Endothelial cell of umbilical vein (primary cell): ENCODE data around the gene IGSF3. TPM values are rescaled to one million over a fixed set of nuclear protein-coding genes. Genes with fewer than 3 reads are reported as not detected.

ENCODE experiments used
- BruUV-seq: library from RNA; stranded (reverse); fragments of 400-500 nt; replicated peaks from 2 replicates; lab custom pipeline; 2021; lab: Mats Ljungman, UMichigan
- CTCF ChIA-PET: fragments of 300-600, 350-600 bp; sonication (Branson Sonifier 250); formaldehyde crosslinking; loops from one replicate; lab custom pipeline; 2021; ENCODE audit warnings: antibody characterized with exemption, inconsistent platforms; lab: Charles Lee
- POLR2A ChIA-PET: fragments of 300-600, 350-600 bp; sonication (Branson Sonifier 250); formaldehyde crosslinking; loops from one replicate; lab custom pipeline; 2021; ENCODE audit warnings: antibody characterized with exemption, inconsistent platforms; lab: Charles Lee
- DNase-seq: peaks from one replicate; pipeline ENCODE4 v3.0.0-alpha.2; 2011; ENCODE audit warnings: low read depth, low spot score
- FAIRE-seq: peaks from 2 replicates; lab custom pipeline; 2011; peaks lifted over from hg19 to GRCh38; lab: Jason Lieb, UNC
- H2AFZ ChIP-seq: 2 replicates; pipeline ENCODE4 v1.6.0; 2012; ENCODE audit warnings: low read depth, low read length, control low read depth, inconsistent platforms
- H3K27ac ChIP-seq: 2 replicates; pipeline ENCODE4 v1.5.1; 2011; ENCODE audit warnings: low read depth, mild to moderate bottlenecking, control low read depth, low read length, moderate library complexity; ENCODE audit not compliant: insufficient read depth
- H3K27me3 ChIP-seq, 2 experiments: 2 replicates each; pipeline versions ENCODE4 v1.6.0 to v1.6.1; 2011; ENCODE audit warnings: low read length in 2 of 2, mixed read lengths in 1 of 2; ENCODE audit not compliant: control insufficient read depth in 2 of 2, insufficient read depth in 2 of 2
- H3K36me3 ChIP-seq, 2 experiments: 2 replicates in 1 of 2; 3 replicates in 1 of 2; pipeline ENCODE4 v1.5.1; 2011; ENCODE audit warnings: low read length in 2 of 2, mild to moderate bottlenecking in 1 of 2, moderate library complexity in 1 of 2; ENCODE audit not compliant: control insufficient read depth in 2 of 2, insufficient read depth in 2 of 2; ENCODE audit errors: extremely low read depth in 1 of 2
- H3K4me1 ChIP-seq: 3 replicates; pipeline ENCODE4 v1.5.1; 2011; ENCODE audit warnings: mild to moderate bottlenecking, low read length; ENCODE audit not compliant: control insufficient read depth, insufficient read depth; ENCODE audit errors: extremely low read depth
- H3K4me2 ChIP-seq: 2 replicates; pipeline ENCODE4 v1.6.1; 2011; ENCODE audit warnings: low read length, control low read depth, mixed read lengths; ENCODE audit not compliant: insufficient read depth
- H3K4me3 ChIP-seq, 3 experiments: fragments of 200-600 bp in 1 of 3; sonication (generic), shearing (Covaris generic) in 1 of 3; replicated peaks in 1 of 3; 2 replicates each; pipeline ENCODE4 v1.5.1; 2011 to 2016; ENCODE audit warnings: control low read depth in 3 of 3, low read length in 3 of 3, mild to moderate bottlenecking in 2 of 3, inconsistent platforms in 1 of 3, low read depth in 1 of 3, moderate library complexity in 1 of 3; ENCODE audit not compliant: insufficient read depth in 1 of 3
- H3K79me2 ChIP-seq: 2 replicates; pipeline ENCODE4 v1.6.0; 2012; ENCODE audit warnings: low read length, inconsistent platforms; ENCODE audit not compliant: control insufficient read depth, insufficient read depth
- H3K9ac ChIP-seq: replicated peaks from 2 replicates; pipeline ENCODE3; 2011; ENCODE audit warnings: low read length, control low read depth; ENCODE audit not compliant: insufficient read depth; ENCODE audit errors: extremely low read depth
- H3K9me1 ChIP-seq: replicated peaks from 3 replicates; pipeline ENCODE4 v1.6.0; 2011; ENCODE audit warnings: mild to moderate bottlenecking, low read length; ENCODE audit not compliant: control insufficient read depth, insufficient read depth; ENCODE audit errors: extremely low read depth
- H3K9me3 ChIP-seq: replicated peaks from 2 replicates; pipeline ENCODE4 v1.5.1; 2012; ENCODE audit warnings: low read length, inconsistent platforms; ENCODE audit not compliant: control insufficient read depth, insufficient read depth
- H4K20me1 ChIP-seq: replicated peaks from 2 replicates; pipeline ENCODE3; 2011; ENCODE audit warnings: mild to moderate bottlenecking, low read length; ENCODE audit not compliant: control insufficient read depth, insufficient read depth; ENCODE audit errors: extremely low read depth
- EZH2 ChIP-seq: IDR thresholded peaks from 2 replicates; pipeline ENCODE4 v1.6.1; 2012; ENCODE audit warnings: borderline replicate concordance, low read depth, mild to moderate bottlenecking, moderate library complexity, low read length, inconsistent platforms; ENCODE audit not compliant: severe bottlenecking
- POLR2AphosphoS5 ChIP-seq: IDR thresholded peaks from 2 replicates; pipeline ENCODE4 v1.6.1; 2012; ENCODE audit warnings: low read depth, mild to moderate bottlenecking, control low read depth, low read length, moderate library complexity; ENCODE audit not compliant: insufficient read depth
- dilution Hi-C: fragments of 300-500 bp; cut with MboI; formaldehyde crosslinking; loops from one replicate; pipeline ENCODE4 v1.15.0; 2019; ENCODE audit warnings: low sequenced_read_pairs; ENCODE audit not compliant: extremely low pct_ligation_motif_present
- intact Hi-C: fragments of 100-400 bp; cut with micrococcal nuclease; formaldehyde crosslinking; loops from one replicate; pipeline ENCODE4 v1.10.0; 2022
- polyA plus RNA-seq, 4 experiments: library from polyadenylated mRNA; depleted of rRNA in 3 of 4; stranded (reverse) in 3 of 4; unstranded in 1 of 4; fragments of >200 nt; gene quantifications; 2 replicates each; pipeline versions ENCODE4 v1.2.1 to v1.2.3, GENCODE V29; 2011 to 2012; ENCODE audit warnings: missing spikeins in 1 of 4
- total RNA-seq: library from RNA; stranded (reverse); gene quantifications from 2 replicates; pipeline ENCODE4 v1.2.3, GENCODE V29; 2021
- TF ChIP-seq, protein P1 (sequence below): IDR thresholded peaks from 2 replicates; pipeline ENCODE4 v1.6.1; 2011; ENCODE audit not compliant: insufficient read depth, insufficient read length

The IGSF3 gene
- total and polyA plus RNA-seq, 2 donors (not counting 3 experiments of a cell fraction or from before 2014, with no cell fraction given): 0.63 to 2.2 TPM

DNA sequence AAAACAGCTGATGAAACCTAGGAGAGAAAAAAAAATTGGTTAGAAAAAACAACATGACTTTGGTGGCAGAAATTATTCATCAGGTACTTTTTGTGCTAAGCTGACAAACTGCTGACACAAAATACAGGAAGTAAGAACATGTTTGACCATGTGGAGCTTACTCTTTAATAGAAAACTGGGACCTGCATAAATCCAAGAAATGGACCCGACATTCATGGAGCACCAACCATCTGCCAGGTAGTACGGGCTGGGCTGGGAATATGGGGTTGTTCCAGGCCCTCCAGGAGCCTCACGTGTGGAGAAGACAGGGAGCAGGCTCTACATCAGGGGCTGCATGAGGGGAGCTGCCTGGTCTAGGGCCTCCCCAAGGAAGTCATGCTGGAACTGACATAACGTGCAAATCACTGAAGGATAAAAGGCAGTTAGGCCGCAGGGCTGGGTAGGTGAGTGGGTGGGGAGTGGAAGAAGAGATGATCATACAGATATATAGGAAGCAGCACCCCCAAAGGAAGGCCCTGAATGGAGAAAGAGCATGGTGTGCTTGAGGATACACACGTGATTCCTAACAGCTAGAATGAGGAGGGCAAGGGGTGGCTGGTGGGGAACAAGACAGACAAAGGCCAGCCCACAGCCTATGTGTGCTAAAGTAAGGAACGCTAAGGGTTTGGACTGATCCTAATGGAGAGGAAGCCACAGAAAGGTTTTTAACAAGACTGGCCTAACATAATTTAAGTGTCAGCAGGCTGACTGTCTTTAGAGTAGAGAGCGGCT is 122.8 kb downstream of the IGSF3 start:
- TF ChIP-seq EZH2 (no peak), POLR2AphosphoS5 (no peak)

DNA sequence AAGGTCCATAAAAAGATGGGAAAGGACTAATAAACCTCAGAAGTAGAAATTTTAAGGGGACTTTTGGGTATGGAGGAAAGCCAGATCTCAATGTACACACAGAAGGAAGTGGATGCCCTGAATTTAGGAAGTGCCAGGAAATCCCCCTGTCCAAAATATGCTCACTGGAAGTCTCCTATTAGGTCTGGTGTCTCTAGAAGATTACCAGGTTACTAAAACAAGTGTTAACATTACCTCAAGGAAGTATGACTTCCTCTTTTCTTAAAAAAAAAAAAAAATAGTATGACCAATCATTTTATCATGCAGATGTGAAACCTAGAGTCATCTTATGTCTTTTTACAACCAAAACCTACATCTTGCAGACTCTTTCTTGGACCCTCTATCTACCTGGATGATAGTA is 127.4 kb downstream of the IGSF3 start:
- FAIRE-seq: no peak
- Histone ChIP-seq H3K79me2 (no peaks in the 10 kb centered on the region), H3K4me3 (no peak overlapping the region), H3K27ac (no peak overlapping the region), H3K27me3 (no peaks in the 10 kb centered on the region), H3K4me1 (no peaks in the 10 kb centered on the region), H2AFZ (no peak overlapping the region), H4K20me1 (no peaks in the 10 kb centered on the region), H3K9ac (no peak overlapping the region), H3K36me3 (no peaks in the 10 kb centered on the region), H3K4me2 (no peak overlapping the region), H3K9me1 (no peaks in the 10 kb centered on the region), H3K9me3 (no peaks in the 10 kb centered on the region)
- no peak for DNase-seq
- TF ChIP-seq, protein P1, sequence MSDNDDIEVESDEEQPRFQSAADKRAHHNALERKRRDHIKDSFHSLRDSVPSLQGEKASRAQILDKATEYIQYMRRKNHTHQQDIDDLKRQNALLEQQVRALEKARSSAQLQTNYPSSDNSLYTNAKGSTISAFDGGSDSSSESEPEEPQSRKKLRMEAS: no peak
- no peak for TF ChIP-seq EZH2
- dilution Hi-C loops (no loop called here), intact Hi-C loops (no loop called here)
- BruUV-seq: no TSS peak
- ChIA-PET POLR2A (no interaction called here), CTCF (interaction anchor here (0.8 kb wide), 1 partner anchor 13 kb away, joined by 3 read pairs; no protein-coding TSS in a partner anchor)

More for the DNA sequence above, 122.8 kb downstream of the IGSF3 start:
- no peak overlapping the region for H3K4me2 ChIP-seq
- FAIRE-seq (no peak), DNase-seq (no peak)
- H4K20me1 ChIP-seq: no peaks in the 10 kb centered on the region
- no peak overlapping the region for H3K27ac ChIP-seq
- ChIA-PET POLR2A (no interaction called here), CTCF (no interaction called here)
- H3K27me3 ChIP-seq: no peaks in the 10 kb centered on the region
- BruUV-seq: no TSS peak
- H3K9me1 ChIP-seq: no peaks in the 10 kb centered on the region
- H3K9ac ChIP-seq: no peak overlapping the region
- no peak overlapping the region for H3K4me3 ChIP-seq
- H2AFZ ChIP-seq: no peak overlapping the region
- H3K4me1 ChIP-seq: no peaks in the 10 kb centered on the region
- intact Hi-C loops (no loop called here), dilution Hi-C loops (no loop called here)
- no peaks in the 10 kb centered on the region for H3K36me3 ChIP-seq
- H3K9me3 ChIP-seq: no peaks in the 10 kb centered on the region
- H3K79me2 ChIP-seq: no peaks in the 10 kb centered on the region
